Calu3 (cell line): Measurements from ENCODE around the gene SMIM43. TPM values are rescaled to one million over a fixed set of nuclear protein-coding genes. Genes with fewer than 3 reads are reported as not detected.

Experiments
- BruUV-seq: library from RNA; stranded (reverse); fragments of 400-500 nt; replicated peaks from 2 replicates; lab custom pipeline; 2021; lab: Mats Ljungman, UMichigan
- CTCF ChIA-PET: fragments of 300-600 bp; sonication (Branson Sonifier 250); formaldehyde crosslinking; loops from one replicate; lab custom pipeline; 2022; ENCODE audit warnings: antibody characterized with exemption; lab: Charles Lee
- DNase-seq: peaks from one replicate; pipeline ENCODE4 v3.0.0; 2022
- H3K27ac Mint-ChIP-seq: one replicate; pipeline ENCODE4 v1.8.0; 2022; ENCODE audit warnings: mixed read lengths; ENCODE audit not compliant: unreplicated experiment
- H3K27me3 Mint-ChIP-seq: one replicate; pipeline ENCODE4 v1.8.0; 2022; ENCODE audit warnings: mixed read lengths; ENCODE audit not compliant: unreplicated experiment
- H3K36me3 Mint-ChIP-seq: one replicate; pipeline ENCODE4 v1.8.0; 2022; ENCODE audit warnings: mild to moderate bottlenecking, moderate library complexity, mixed read lengths; ENCODE audit not compliant: insufficient read depth, unreplicated experiment
- H3K4me1 Mint-ChIP-seq: one replicate; pipeline ENCODE4 v1.8.0; 2022; ENCODE audit warnings: mild to moderate bottlenecking, low read depth, mixed read lengths; ENCODE audit not compliant: unreplicated experiment
- H3K4me3 Mint-ChIP-seq: one replicate; pipeline ENCODE4 v1.8.0; 2022; ENCODE audit warnings: mild to moderate bottlenecking, low read depth, moderate library complexity, mixed read lengths; ENCODE audit not compliant: unreplicated experiment
- H3K9me3 Mint-ChIP-seq: one replicate; pipeline ENCODE4 v1.8.0; 2022; ENCODE audit warnings: low read depth, mixed read lengths; ENCODE audit not compliant: unreplicated experiment
- CTCF ChIP-seq: fragments of 200-600 bp; IDR thresholded peaks from one replicate; pipeline ENCODE4 v1.8.0; 2022; ENCODE audit warnings: antibody characterized with exemption; ENCODE audit not compliant: unreplicated experiment
- intact Hi-C: fragments of 100-400 bp; cut with micrococcal nuclease; formaldehyde crosslinking; loops from one replicate; pipeline ENCODE4 v1.10.0; 2022; ENCODE audit not compliant: unreplicated experiment
- total RNA-seq: library from RNA; stranded (reverse); gene quantifications from 2 replicates; pipeline ENCODE4 v1.2.3, GENCODE V29; 2022

SMIM43 gene
- total RNA-seq, 1 experiment from 2014 or later: not detected

GRCh38 chr4:121791481-121791880 is 26.5 kb upstream of the SMIM43 start:
- no peaks in the 10 kb centered on the region for H3K27me3 Mint-ChIP-seq
- TF ChIP-seq CTCF: no peak
- H3K27ac Mint-ChIP-seq: no peak overlapping the region
- no peaks in the 10 kb centered on the region for H3K9me3 Mint-ChIP-seq
- peaks cover 29% of the 10 kb centered on the region for H3K4me1 Mint-ChIP-seq
- H3K4me3 Mint-ChIP-seq: no peak overlapping the region
- no TSS peak for BruUV-seq
- no peak for DNase-seq
- intact Hi-C loops: no loop called here
- H3K36me3 Mint-ChIP-seq: no peaks in the 10 kb centered on the region
- CTCF ChIA-PET: no interaction called here

DNA sequence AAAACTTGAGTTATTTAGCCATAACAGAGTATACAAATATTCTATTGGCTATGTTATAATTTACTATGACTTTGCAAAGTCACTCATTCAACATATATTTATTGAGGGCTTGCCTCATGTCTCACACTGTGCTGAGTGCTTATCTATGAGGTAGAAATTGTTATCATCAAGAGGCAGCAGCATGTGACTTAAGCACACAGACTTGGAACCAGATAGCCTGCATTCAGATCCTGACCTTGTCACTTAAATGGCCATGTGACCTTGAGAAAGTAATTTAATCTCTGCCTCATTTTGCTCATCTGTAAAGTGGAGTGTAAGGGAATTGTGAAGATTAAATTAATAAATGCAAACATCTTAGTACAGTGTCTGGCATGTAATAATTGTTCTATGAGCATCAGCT is 26.0 kb upstream of the SMIM43 start:
- BruUV-seq: no TSS peak
- Mint-ChIP-seq H3K27me3 (no peaks in the 10 kb centered on the region), H3K9me3 (no peaks in the 10 kb centered on the region), H3K36me3 (no peaks in the 10 kb centered on the region), H3K4me1 (peaks cover 24% of the 10 kb centered on the region), H3K27ac (no peak overlapping the region), H3K4me3 (no peak overlapping the region)
- intact Hi-C loops: no loop called here
- no peak for TF ChIP-seq CTCF
- CTCF ChIA-PET: no interaction called here
- no peak for DNase-seq

DNA sequence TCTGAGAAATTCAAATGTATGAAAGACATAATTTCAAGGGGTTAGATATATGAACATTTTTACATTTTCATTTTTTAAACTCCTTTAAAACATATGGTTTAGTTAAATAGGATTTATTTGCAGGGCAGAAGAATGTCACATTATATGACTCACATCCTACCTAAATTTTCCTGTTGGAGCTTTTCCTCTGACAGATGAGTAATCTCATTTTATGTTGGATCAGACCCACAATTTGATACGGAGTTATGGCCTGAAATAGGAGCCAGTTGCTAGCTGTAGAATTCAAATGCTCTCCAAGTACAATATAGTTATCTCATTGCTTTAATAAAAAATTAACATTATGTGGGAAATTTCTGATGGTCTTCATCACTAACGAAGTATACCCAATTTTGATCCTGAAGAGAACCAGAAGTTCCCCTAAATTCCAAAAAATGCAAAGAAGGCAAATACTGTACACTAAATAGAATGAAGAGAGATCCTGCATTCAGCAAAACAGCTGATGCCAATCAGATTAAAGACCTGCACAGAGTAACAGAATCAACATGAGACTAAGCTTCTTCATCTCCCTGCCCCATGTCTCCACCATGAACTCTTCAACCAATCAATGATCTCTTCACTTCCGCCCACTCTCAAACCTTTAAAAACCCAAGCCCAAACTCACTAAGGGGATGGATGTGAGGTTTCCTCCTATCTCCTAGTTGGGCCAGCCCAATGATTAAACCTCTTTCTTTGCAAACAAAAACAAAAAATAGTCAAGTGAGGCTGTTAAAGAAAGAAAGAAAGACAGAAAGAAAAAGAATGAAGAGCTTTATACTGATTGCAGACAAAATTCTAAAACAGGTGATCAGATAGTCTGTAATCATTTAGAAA is 25.2 kb upstream of the SMIM43 start:
- DNase-seq: no peak
- Mint-ChIP-seq H3K4me3 (no peak overlapping the region), H3K27ac (no peak overlapping the region), H3K9me3 (no peaks in the 10 kb centered on the region), H3K36me3 (no peaks in the 10 kb centered on the region), H3K4me1 (peaks cover 23% of the 10 kb centered on the region), H3K27me3 (no peaks in the 10 kb centered on the region)
- CTCF ChIA-PET: no interaction called here
- BruUV-seq: no TSS peak
- intact Hi-C loops: no loop called here
- TF ChIP-seq CTCF: no peak

DNA sequence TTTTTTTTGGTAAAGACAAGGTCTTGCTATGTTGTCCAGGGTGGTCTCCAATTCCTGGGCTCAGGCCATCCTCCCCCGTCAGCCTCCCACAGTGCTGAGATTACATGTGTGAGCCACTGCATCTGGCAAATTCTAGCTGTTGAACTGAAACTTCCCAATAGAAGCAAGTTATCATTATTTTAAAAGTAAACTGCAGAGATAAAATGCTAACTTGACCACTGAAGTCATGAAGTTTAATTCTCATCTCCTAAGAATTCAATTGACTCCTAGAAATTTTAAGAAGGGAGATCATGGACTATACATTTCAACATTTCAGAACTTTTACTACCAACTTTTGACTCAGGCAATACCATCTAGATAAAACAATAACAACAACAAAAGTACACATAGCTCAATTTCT is 24.5 kb upstream of the SMIM43 start:
- Mint-ChIP-seq H3K27ac (no peak overlapping the region), H3K4me3 (no peak overlapping the region), H3K36me3 (no peaks in the 10 kb centered on the region), H3K27me3 (no peaks in the 10 kb centered on the region), H3K9me3 (no peaks in the 10 kb centered on the region), H3K4me1 (peaks cover 29% of the 10 kb centered on the region)
- intact Hi-C loops: no loop called here
- no TSS peak for BruUV-seq
- no peak for DNase-seq
- no peak for TF ChIP-seq CTCF
- CTCF ChIA-PET: no interaction called here
